ENCODE data around the gene PEMT. TPM values are rescaled to one million over a fixed set of nuclear protein-coding genes. Genes with fewer than 3 reads are reported as not detected.
A peak's percentile ranks its signal among the peaks of the same experiment; 100 is the strongest.

PEMT gene
- total RNA-seq, 2 donors from 2014 or later, result 38.3 to 52.7 TPM

- H3K27me3 Mint-ChIP-seq (ENCODE audit: insufficient read depth), result peaks cover 27% of the 10 kb centered on the region
- DNase-seq, result peak; percentile 50
- H3K4me1 Mint-ChIP-seq, result peaks cover 32% of the 10 kb centered on the region
- H3K4me3 ChIP-seq (ENCODE audit: low read length), result no peak overlapping the region
- no peak overlapping the region for H3K27ac ChIP-seq (ENCODE audit: low read depth, low read length)
- H3K9me3 ChIP-seq (ENCODE audit: control insufficient read depth, low read length), result no peaks in the 10 kb centered on the region
- peak overlapping the region; percentile 55 for H3K4me3 Mint-ChIP-seq
- no peaks in the 10 kb centered on the region for H3K9me3 Mint-ChIP-seq
- H3K27me3 ChIP-seq (ENCODE audit: control insufficient read depth, insufficient read depth, low read length, poor library complexity, severe bottlenecking), result peaks cover 19% of the 10 kb centered on the region
- peaks cover 18% of the 10 kb centered on the region for H3K36me3 ChIP-seq (ENCODE audit: control insufficient read depth, insufficient read depth, low read length)
- 82 to 84% methylated on average over 3 to 4 of the region's 5 CpGs for WGBS, 2 experiments (ENCODE audit: insufficient coverage in 1 of 2, insufficient read length in 1 of 2)
- TF ChIP-seq CTCF (conservative IDR thresholded peaks at IDR 0.05), result no peak
- no peak overlapping the region for H3K9ac ChIP-seq (ENCODE audit: extremely low read depth, low read length, poor library complexity, severe bottlenecking)
- no peaks in the 10 kb centered on the region for H3K4me1 ChIP-seq (ENCODE audit: control insufficient read depth, insufficient read depth, low read length)
- no peak overlapping the region for H3K27ac Mint-ChIP-seq
- H3K36me3 Mint-ChIP-seq (ENCODE audit: low read depth), result peaks cover 33% of the 10 kb centered on the region
Observed at GRCh38 chr17:17493986-17494466, 97.5 kb downstream of the PEMT start.

- H3K4me3 ChIP-seq (ENCODE audit: low read length), result no peak overlapping the region
- no peaks in the 10 kb centered on the region for H3K4me1 ChIP-seq (ENCODE audit: control insufficient read depth, insufficient read depth, low read length)
- H3K9ac ChIP-seq (ENCODE audit: extremely low read depth, low read length, poor library complexity, severe bottlenecking), result no peak overlapping the region
- peaks cover 18% of the 10 kb centered on the region for H3K36me3 ChIP-seq (ENCODE audit: control insufficient read depth, insufficient read depth, low read length)
- no peak overlapping the region for H3K27ac Mint-ChIP-seq
- WGBS, 2 experiments (ENCODE audit: insufficient coverage in 1 of 2, insufficient read length in 1 of 2), result 67 to 90% methylated on average over 3 to 15 of the region's 15 CpGs
- H3K9me3 Mint-ChIP-seq, result no peaks in the 10 kb centered on the region
- peaks cover 19% of the 10 kb centered on the region for H3K27me3 ChIP-seq (ENCODE audit: control insufficient read depth, insufficient read depth, low read length, poor library complexity, severe bottlenecking)
- peak overlapping the region; percentile 55 for H3K4me3 Mint-ChIP-seq
- peaks cover 23% of the 10 kb centered on the region for H3K27me3 Mint-ChIP-seq (ENCODE audit: insufficient read depth)
- peaks cover 32% of the 10 kb centered on the region for H3K4me1 Mint-ChIP-seq
- DNase-seq, result peak; percentile 76
- TF ChIP-seq CTCF (conservative IDR thresholded peaks at IDR 0.05), result no peak
- H3K27ac ChIP-seq (ENCODE audit: low read depth, low read length), result no peak overlapping the region
- H3K9me3 ChIP-seq (ENCODE audit: control insufficient read depth, low read length), result no peaks in the 10 kb centered on the region
- peaks cover 37% of the 10 kb centered on the region for H3K36me3 Mint-ChIP-seq (ENCODE audit: low read depth)
Observed at GRCh38 chr17:17493249-17493985, 98.1 kb downstream of the PEMT start.

GRCh38 chr17:17492571-17492970, 98.9 kb downstream of the PEMT start:
- 93 to 98% methylated on average over 9 of the region's 9 CpGs for WGBS, 2 experiments (ENCODE audit: insufficient coverage in 1 of 2, insufficient read length in 1 of 2)
- no peak for DNase-seq
- Mint-ChIP-seq H3K27me3 (ENCODE audit: insufficient read depth) (peaks cover 22% of the 10 kb centered on the region), H3K4me1 (peaks cover 32% of the 10 kb centered on the region), H3K36me3 (ENCODE audit: low read depth) (peaks cover 46% of the 10 kb centered on the region), H3K4me3 (no peak overlapping the region), H3K9me3 (no peaks in the 10 kb centered on the region), H3K27ac (no peak overlapping the region)
- Histone ChIP-seq H3K27me3 (ENCODE audit: control insufficient read depth, insufficient read depth, low read length, poor library complexity, severe bottlenecking) (peaks cover 19% of the 10 kb centered on the region), H3K9ac (ENCODE audit: extremely low read depth, low read length, poor library complexity, severe bottlenecking) (no peak overlapping the region), H3K4me3 (ENCODE audit: low read length) (no peak overlapping the region), H3K9me3 (ENCODE audit: control insufficient read depth, low read length) (no peaks in the 10 kb centered on the region), H3K27ac (ENCODE audit: low read depth, low read length) (no peak overlapping the region), H3K36me3 (ENCODE audit: control insufficient read depth, insufficient read depth, low read length) (peaks cover 27% of the 10 kb centered on the region), H3K4me1 (ENCODE audit: control insufficient read depth, insufficient read depth, low read length) (no peaks in the 10 kb centered on the region)
- no peak for TF ChIP-seq CTCF (conservative IDR thresholded peaks at IDR 0.05)
